ENCODE results near the gene CTDSPL. TPM values are rescaled to one million over a fixed set of nuclear protein-coding genes. Genes with fewer than 3 reads are reported as not detected.
"Not testable (repeated sequence)": the region's sequence is repeated elsewhere in the genome, so short reads cannot be mapped to it uniquely, and the experiment has no call there.

The CTDSPL gene
- total RNA-seq, 3 donors from 2014 or later (not counting 1 experiment from before 2014, with no cell fraction given), result 0.50 to 3.4 (median 1.8) TPM

- TF ChIP-seq, protein P1, sequence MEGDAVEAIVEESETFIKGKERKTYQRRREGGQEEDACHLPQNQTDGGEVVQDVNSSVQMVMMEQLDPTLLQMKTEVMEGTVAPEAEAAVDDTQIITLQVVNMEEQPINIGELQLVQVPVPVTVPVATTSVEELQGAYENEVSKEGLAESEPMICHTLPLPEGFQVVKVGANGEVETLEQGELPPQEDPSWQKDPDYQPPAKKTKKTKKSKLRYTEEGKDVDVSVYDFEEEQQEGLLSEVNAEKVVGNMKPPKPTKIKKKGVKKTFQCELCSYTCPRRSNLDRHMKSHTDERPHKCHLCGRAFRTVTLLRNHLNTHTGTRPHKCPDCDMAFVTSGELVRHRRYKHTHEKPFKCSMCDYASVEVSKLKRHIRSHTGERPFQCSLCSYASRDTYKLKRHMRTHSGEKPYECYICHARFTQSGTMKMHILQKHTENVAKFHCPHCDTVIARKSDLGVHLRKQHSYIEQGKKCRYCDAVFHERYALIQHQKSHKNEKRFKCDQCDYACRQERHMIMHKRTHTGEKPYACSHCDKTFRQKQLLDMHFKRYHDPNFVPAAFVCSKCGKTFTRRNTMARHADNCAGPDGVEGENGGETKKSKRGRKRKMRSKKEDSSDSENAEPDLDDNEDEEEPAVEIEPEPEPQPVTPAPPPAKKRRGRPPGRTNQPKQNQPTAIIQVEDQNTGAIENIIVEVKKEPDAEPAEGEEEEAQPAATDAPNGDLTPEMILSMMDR (IDR thresholded peaks at IDR 0.05), result no peak
- Mint-ChIP-seq H3K27me3 (ENCODE audit: low read depth in 2 of 2) (peaks cover 0 to 5% of the 10 kb centered on the region in 2 donors), H3K36me3 (no peaks in the 10 kb centered on the region), H3K4me3 (no peak overlapping the region), H3K4me1 (peaks cover 0 to 6% of the 10 kb centered on the region in 2 donors), H3K9me3 (no peaks in the 10 kb centered on the region), H3K27ac (no peak overlapping the region)
- Histone ChIP-seq H3K9me3 (ENCODE audit: control insufficient read depth, insufficient read depth, low read length) (no peaks in the 10 kb centered on the region), H3K36me3 (ENCODE audit: control insufficient read depth, insufficient read depth, low read length) (no peaks in the 10 kb centered on the region), H3K4me3 (ENCODE audit: low read length) (no peak overlapping the region), H3K4me1 (ENCODE audit: control insufficient read depth, insufficient read depth, low read length) (peaks cover 5% of the 10 kb centered on the region), H3K27ac (ENCODE audit: low read length) (no peak overlapping the region), H3K27me3 (ENCODE audit: control insufficient read depth, insufficient read depth, low read length) (no peaks in the 10 kb centered on the region)
- ATAC-seq, result no peak
- intact Hi-C loops (cut with micrococcal nuclease), result no loop called here
- no peak for DNase-seq
Observed at GRCh38 chr3:37971467-37971866, 109.8 kb downstream of the CTDSPL start.

GRCh38 chr3:37972056-37972455 is 110.4 kb downstream of the CTDSPL start:
- H3K4me3 ChIP-seq (ENCODE audit: low read length); H3K36me3 ChIP-seq (ENCODE audit: control insufficient read depth, insufficient read depth, low read length); H3K9me3 ChIP-seq (ENCODE audit: control insufficient read depth, insufficient read depth, low read length); H3K27ac ChIP-seq (ENCODE audit: low read length); intact Hi-C loops (cut with micrococcal nuclease); DNase-seq; H3K27me3 Mint-ChIP-seq (ENCODE audit: low read depth in 2 of 2); H3K9me3 Mint-ChIP-seq; H3K27ac Mint-ChIP-seq; ATAC-seq; H3K4me3 Mint-ChIP-seq; H3K27me3 ChIP-seq (ENCODE audit: control insufficient read depth, insufficient read depth, low read length); H3K36me3 Mint-ChIP-seq; H3K4me1 ChIP-seq (ENCODE audit: control insufficient read depth, insufficient read depth, low read length); H3K4me1 Mint-ChIP-seq: not testable (repeated sequence)
- 95% methylated on average over 8 of the region's 8 CpGs for WGBS (ENCODE audit: insufficient coverage)

- Histone ChIP-seq H3K27ac (ENCODE audit: low read length) (no peak overlapping the region), H3K36me3 (ENCODE audit: control insufficient read depth, insufficient read depth, low read length) (no peaks in the 10 kb centered on the region), H3K4me3 (ENCODE audit: low read length) (no peak overlapping the region), H3K9me3 (ENCODE audit: control insufficient read depth, insufficient read depth, low read length) (no peaks in the 10 kb centered on the region), H3K4me1 (ENCODE audit: control insufficient read depth, insufficient read depth, low read length) (peaks cover 5% of the 10 kb centered on the region), H3K27me3 (ENCODE audit: control insufficient read depth, insufficient read depth, low read length) (no peaks in the 10 kb centered on the region)
- no peak overlapping the region for H3K4me3 Mint-ChIP-seq
- TF ChIP-seq, protein P1 (IDR thresholded peaks at IDR 0.05), result no peak
- DNase-seq (no peak), ATAC-seq (no peak)
- no peaks in the 10 kb centered on the region for H3K9me3 Mint-ChIP-seq
- no peak overlapping the region for H3K27ac Mint-ChIP-seq
- 92% methylated on average over 12 of the region's 12 CpGs for WGBS (ENCODE audit: insufficient coverage)
- intact Hi-C loops (cut with micrococcal nuclease), result loop anchor here (1.0 to 2.0 kb wide), 3 partner anchors 30 to 507 kb away; no protein-coding TSS in a partner anchor
- H3K27me3 Mint-ChIP-seq (ENCODE audit: low read depth in 2 of 2), result peaks cover 0 to under 1% of the 10 kb centered on the region in 2 donors
- H3K4me1 Mint-ChIP-seq, result peaks cover 0 to 6% of the 10 kb centered on the region in 2 donors
- H3K36me3 Mint-ChIP-seq, result no peaks in the 10 kb centered on the region
Observed at GRCh38 chr3:37973246-37974054, 111.8 kb downstream of the CTDSPL start.

GRCh38 chr3:37974121-37975083 is 112.7 kb downstream of the CTDSPL start:
- Mint-ChIP-seq H3K27me3 (ENCODE audit: low read depth in 2 of 2) (no peaks in the 10 kb centered on the region), H3K36me3 (no peaks in the 10 kb centered on the region), H3K27ac (no peak overlapping the region), H3K4me3 (no peak overlapping the region), H3K4me1 (peaks cover 0 to 6% of the 10 kb centered on the region in 2 donors), H3K9me3 (no peaks in the 10 kb centered on the region)
- 80% methylated on average over 9 of the region's 9 CpGs for WGBS (ENCODE audit: insufficient coverage)
- intact Hi-C loops (cut with micrococcal nuclease), result loop anchor here (1.0 to 2.0 kb wide), 3 partner anchors 29 to 506 kb away; no protein-coding TSS in a partner anchor
- no peaks in the 10 kb centered on the region for H3K27me3 ChIP-seq (ENCODE audit: control insufficient read depth, insufficient read depth, low read length)
- peak; percentile 89 to 99 (median 99) for ATAC-seq
- H3K4me3 ChIP-seq (ENCODE audit: low read length), result no peak overlapping the region
- peaks cover 5% of the 10 kb centered on the region for H3K4me1 ChIP-seq (ENCODE audit: control insufficient read depth, insufficient read depth, low read length)
- H3K36me3 ChIP-seq (ENCODE audit: control insufficient read depth, insufficient read depth, low read length), result no peaks in the 10 kb centered on the region
- no peaks in the 10 kb centered on the region for H3K9me3 ChIP-seq (ENCODE audit: control insufficient read depth, insufficient read depth, low read length)
- peak; percentile 57 to 86 for DNase-seq
- no peak overlapping the region for H3K27ac ChIP-seq (ENCODE audit: low read length)
- TF ChIP-seq, protein P1 (IDR thresholded peaks at IDR 0.05), result peak; percentile 85
